HG02623 (cell line): ENCODE results near the gene OR2T6.
"Not testable (repeated sequence)": the region's sequence is repeated elsewhere in the genome, so short reads cannot be mapped to it uniquely, and the experiment has no call there.

ENCODE experiments used
- ATAC-seq: cut with Tn5 transposase; IDR thresholded peaks from one replicate; pipeline ENCODE4 v1.9.1; 2021; ENCODE audit warnings: moderate library complexity; ENCODE audit not compliant: unreplicated experiment

OR2T6 gene

DNA sequence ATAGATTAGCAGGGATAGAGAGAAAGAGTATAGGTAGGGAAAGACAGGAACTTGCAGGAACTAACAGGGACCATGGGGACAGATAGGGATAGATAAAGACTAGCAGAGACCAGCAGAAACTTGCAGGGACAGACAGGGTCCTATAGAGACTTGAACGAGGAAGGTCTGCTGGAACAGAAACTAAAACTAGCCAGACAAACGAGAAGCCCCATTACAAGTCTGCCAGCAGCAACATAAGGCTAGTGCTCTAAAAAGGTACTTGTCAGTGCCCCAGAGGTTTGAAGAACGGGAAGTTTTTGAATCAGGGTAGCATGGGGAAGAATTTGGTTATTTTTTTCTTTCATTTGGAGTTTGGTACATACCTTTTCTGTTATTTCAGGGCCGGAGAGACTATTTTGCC lies 56.7 kb downstream of the OR2T6 start:
- not testable (repeated sequence) for ATAC-seq

DNA sequence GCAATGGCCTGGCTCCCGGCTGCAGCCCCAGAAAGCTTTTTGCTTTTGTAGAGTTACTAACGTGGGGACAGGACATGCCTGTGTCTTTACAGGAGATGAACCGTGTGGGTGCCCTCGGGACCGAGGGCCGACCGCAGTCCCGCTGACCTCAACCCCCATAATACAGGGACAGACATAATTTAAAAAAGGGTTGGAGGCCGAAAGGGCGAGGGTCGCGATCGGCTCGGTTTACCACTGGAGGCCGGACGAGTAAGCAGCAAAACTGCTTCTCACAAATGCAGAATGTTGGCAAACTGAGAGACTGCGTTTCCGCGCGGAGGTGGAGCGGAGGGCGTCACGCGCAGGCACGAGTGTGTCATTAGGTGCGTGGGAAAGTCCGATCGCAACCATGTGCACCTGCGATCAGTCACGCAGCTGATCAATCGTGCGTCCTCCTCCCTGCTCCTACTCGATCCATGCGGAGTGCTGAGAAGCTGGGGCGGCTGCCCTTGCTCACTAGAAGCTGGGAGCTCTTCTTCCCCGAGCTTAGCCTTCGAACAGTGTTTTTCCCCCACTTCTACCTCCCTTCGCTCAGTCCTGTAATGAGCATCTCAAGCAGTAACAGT lies 58.4 kb downstream of the OR2T6 start:
- ATAC-seq, result not testable (repeated sequence)

DNA sequence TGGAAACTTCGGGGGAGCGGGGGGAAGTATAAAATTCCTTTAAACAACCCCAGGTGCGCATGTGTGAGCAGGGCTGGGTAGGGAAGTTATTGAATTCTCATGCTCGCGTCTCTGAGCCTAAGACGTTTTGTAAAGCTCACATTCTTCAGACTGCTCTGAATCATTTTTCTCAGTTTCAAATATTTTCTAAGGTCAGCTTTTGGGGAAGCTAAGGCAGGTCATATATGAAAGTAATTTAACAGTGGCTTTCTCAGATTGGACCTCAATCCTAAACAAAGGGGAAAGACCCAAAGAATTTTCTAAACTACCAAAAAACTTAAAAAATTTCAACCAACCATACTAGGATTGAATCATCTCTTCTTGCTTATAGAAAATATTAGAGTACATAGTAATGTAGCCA lies 59.4 kb downstream of the OR2T6 start:
- ATAC-seq, result not testable (repeated sequence)

DNA sequence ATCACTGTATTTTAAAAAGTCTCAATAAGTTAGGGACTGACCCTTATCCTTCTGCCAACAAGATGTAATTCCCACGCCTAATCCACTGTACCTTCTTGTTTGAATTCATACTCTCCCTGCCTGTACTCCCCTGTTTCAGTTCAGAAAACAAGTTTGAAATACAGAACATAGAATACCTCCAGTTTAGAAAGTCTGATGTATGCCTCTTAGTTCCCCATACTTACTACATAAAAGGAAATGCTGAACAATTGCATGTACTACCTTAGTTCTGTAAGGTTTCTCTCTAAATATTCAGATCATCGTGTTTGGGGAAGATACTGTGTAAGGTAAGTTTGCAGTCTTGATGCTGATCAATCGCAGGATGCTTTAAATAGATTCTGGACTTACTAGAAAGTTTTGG lies 60.8 kb downstream of the OR2T6 start:
- ATAC-seq, result peak; percentile 60

DNA sequence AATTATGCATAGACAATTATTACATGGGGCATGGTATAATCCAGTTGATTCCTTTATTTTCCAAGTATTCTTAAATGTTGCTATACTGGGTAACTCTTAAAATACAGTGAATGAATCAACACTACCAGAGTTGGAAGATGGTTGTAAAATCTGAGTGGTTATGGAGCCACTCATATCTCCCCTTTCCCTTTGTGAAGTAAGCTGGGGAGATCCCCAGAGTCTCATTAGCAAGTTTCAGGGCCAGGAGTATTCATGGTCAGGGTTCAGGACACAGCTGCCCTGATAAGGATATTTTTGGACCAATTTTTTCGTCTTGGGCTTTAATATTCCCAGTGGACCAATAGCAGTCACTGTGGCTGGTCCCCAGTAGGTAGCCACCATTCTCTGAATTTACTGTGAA lies 63.1 kb downstream of the OR2T6 start:
- peak; percentile 48 for ATAC-seq

DNA sequence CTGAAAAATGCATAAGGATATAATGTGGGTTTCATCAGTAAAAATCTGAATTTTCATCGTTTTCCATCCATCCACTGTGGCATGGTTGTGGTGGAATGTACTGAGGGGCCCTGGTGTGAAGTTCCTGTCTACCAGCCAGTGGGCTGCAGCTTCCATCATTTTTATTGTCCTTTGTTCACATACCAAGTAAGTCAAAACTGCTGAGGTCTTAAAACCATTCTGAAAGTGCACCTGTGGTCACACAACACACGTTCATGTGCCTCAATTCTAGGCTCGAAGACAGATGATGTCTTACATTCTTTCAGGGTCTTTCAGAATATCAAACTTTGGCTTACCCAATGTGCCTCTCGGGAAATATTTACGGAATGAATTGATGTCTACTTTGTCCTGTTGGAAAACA lies 63.7 kb downstream of the OR2T6 start:
- not testable (repeated sequence) for ATAC-seq
